ENCODE measurements around the gene ARHGAP8.

The ARHGAP8 gene

DNA sequence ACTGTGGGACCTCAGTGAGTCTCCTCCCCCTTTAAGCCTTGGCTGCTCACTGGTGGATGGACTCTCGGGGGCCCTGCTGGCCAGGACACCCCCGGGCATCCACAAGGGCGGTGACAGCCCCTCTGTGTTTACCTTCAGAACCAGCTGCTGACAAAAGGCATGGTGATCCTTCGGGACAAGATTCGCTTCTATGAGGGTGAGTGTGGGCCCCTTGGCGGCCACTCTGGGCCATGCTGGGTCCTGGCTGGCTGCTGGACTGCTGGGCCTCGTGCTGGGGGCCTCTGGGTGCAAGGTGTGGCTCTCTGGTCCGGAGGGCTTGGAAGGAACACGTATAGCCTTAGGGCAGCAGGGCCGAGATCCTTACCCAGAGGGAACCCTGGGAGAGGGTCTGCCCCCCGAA lies 25.9 kb upstream of the ARHGAP8 start:
- DNase-seq: no peak

DNA sequence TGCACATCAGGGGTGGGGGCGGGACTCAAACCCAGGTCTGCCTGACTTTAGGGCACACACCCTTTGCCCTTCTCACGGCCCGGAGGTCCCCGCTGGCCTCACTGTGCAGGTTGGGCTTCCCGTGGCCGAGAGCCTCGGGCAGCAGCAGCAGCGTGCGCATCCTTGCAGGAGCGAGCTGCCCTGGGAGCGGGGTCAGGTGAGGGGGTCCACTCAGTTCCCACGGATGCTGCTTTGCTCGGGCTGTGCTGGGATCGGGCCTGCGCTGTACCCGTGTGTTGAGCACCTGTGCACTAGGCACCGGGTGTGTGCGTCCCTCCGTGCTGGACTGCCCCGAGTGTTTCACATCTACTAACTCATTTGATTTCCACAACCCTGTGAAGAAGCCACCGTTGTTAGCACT lies 25.2 kb upstream of the ARHGAP8 start:
- no peak for DNase-seq

DNA sequence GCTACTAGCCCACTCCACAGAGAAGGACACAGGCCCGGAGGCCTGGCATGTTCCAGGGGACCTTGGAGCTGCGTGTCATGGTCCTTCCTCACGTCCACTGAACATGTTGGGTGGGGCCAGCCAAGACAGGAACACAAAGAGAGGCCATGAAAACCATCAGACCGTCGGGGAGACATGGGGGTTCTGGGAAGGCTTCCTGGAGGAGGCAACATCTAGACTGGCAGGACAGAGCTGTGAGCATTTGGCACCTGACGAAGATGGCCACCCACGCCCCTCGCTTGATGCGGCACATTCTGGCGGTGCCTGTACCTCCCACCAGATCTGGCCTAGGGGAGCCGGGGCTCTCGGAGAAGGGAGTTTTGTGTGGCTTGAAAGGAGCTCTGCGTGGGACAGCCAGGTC lies 24.7 kb upstream of the ARHGAP8 start:
- no peak for DNase-seq

DNA sequence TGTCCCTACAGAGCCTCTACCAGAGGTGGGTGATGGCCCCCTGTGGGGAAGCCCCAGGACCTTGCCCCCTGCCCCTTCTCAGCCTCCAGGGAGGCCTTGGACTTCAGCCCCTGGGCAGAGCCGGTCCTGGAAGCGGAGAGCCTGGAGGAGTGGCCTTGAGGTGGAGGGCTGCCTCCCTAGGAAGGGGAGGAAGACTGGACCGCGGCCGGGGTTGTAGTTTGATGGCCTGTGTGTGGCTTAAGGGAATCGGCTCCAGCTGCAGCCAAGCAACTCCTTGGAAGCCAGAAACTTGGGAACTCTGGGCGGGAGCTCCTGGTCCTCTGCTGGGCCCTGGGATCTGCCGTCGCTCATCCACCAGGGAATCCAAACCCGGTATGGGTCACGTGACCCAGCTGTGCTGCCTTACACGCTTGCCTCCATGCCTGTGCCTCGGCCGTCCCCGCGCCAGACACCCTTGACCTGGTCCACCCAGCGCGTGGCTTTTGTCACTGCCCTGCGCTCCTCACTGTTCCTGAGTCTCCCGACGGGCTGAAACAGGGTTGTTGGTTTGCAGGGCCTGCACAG lies 23.5 kb upstream of the ARHGAP8 start:
- DNase-seq: no peak

DNA sequence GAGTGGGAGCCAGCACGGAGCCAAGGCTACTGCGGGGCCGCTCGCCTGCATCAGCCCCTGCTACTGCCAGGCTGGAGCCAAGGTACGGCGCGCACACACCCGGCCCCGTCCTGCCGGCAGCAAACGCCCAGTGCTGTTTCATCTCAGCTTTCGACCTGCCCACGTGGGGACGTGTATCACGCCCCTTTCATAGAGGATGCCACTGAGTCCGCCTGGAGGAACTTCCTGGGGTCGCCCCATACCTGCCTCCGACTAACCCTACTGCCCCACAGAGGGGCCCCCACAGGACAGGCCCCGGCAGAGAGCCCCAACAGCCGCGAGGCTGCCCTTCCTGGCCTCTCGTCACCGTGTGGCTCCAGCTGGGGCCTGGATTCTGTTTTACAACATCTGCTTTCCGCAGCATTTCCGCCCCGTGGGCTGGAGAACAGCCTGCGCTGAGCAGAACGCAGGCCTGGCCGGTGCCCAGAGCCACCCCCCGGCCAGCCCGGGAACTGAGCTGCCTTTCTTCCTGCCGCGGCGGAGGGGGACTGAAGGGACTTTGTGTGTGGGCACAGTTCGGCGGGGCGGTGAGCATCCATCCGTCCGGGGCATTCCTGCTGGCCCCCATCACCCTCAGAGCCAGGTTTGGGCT lies 22.9 kb upstream of the ARHGAP8 start:
- peak; percentile 71 for DNase-seq

DNA sequence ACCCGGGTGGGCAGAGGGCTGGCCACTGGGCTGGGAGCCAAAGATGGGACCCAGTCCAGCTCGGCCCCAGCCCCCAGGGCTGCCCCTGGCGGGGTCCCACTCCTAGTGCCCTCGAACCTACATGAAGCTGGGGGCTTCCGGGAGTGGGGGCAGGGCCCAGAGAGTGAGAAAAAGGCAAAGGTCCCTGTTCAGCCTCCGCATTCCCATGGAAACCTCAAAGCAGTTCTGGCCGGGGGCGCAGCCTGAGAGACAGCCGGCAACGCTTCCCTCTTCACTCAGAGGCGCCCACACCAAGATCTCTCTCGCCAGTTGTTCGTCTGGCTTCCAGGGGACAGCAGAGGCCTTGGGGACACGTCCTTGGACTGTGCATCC lies 22.4 kb upstream of the ARHGAP8 start:
- no peak for DNase-seq

DNA sequence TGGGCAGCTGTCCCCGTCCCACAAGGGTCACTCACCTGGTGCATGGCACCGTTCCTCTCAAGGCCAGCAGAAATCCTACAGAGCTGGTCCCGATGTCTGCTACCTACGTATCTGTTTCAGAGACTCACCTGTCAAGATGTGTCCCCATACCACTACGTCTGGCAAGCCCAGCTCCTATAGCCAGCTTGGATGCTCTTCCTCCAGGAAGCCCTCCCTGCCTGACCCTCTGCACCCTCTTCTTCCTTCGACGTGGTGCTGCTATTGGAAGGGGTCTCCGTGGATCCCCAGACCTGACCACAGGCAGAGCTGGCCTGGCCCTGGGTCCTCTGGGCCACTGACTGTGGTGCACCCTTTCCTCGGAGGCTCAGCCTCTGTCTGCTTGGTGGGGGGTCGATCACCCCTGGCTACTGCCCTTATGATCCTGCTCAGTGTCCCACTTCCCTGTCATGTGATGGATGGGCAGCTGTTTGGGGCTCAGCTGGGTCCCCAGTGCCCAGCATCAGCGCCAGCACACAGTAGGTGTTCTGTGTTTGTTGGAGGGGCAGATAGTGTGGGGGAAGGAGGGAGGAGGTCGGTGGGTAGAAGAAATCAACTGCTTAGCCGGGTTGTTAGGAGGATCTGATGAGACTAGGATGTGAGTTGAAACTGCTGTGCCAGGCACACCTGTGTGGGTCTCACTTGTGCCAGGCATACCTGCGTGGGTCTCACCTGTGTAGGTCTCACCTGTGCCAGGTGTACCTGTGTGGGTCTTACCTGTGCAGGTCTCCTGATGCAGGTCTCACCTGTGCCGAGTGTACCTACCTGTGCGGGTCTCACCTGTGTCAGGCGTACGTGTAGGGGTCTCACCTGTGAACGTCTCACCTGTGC lies 21.7 kb upstream of the ARHGAP8 start:
- DNase-seq: no peak

DNA sequence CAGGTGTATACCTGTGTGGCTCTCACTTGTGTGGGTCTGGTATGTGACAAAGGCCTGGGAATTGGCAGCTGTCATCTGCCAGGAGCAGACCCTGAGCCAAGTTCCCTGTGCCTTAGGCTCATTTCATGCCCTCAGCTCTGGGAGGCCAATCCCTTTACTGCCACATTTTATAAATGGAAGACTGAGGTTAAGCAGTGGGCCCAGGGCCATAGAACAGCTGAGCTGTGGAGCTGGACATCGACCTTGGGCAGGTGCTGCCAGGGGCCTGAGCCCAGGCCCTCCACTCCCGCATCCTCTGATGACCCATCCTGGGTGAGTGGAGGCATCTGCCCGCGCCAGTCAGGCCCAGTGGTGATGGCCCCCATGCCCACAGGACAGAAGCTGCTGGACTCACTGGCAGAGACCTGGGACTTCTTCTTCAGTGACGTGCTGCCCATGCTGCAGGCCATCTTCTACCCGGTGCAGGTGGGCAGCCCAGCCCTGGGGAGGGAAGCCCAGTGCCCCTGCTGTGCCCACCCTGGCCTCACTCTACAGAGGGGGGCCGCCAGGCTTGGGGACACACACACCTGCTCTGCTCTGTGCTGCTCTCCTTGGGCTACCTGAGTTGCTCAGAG lies 20.9 kb upstream of the ARHGAP8 start:
- DNase-seq: no peak

DNA sequence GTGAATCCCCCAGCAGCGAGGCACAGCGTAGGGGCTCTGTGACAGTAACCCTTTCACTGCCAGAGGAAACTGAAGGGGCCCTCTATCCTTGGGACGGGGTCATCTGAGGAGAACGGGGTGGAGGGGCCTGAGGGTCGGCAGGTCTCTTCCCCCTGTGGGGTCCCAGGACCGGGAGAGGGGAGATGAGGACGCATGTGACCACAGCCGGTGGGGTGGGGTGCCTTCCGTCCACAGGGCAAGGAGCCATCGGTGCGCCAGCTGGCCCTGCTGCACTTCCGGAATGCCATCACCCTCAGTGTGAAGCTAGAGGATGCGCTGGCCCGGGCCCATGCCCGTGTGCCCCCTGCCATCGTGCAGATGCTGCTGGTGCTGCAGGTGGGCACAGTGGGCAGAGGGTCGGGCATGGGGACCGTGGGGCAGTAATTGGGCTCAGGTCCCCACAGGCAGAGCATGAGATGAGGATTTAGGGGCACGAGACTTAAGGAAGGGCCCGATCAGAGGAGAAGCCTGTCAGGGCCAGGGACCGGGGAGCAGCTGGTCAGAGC lies 20.3 kb upstream of the ARHGAP8 start:
- no peak for DNase-seq

DNA sequence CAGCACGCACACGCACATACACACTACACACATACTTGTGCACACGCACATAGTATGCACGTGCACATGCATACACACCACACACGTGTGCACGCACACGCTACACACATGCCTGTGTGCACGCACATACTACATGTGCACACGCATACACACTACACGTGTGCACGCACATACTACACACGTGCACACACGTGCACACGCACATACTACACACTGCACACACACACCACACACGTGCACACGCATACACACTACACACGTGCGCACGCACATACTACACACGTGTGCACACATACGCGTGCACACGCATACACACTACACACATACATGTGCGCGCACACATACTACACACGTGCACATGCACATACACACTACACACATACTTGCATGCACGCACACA lies 19.7 kb upstream of the ARHGAP8 start:
- DNase-seq: no peak

DNA sequence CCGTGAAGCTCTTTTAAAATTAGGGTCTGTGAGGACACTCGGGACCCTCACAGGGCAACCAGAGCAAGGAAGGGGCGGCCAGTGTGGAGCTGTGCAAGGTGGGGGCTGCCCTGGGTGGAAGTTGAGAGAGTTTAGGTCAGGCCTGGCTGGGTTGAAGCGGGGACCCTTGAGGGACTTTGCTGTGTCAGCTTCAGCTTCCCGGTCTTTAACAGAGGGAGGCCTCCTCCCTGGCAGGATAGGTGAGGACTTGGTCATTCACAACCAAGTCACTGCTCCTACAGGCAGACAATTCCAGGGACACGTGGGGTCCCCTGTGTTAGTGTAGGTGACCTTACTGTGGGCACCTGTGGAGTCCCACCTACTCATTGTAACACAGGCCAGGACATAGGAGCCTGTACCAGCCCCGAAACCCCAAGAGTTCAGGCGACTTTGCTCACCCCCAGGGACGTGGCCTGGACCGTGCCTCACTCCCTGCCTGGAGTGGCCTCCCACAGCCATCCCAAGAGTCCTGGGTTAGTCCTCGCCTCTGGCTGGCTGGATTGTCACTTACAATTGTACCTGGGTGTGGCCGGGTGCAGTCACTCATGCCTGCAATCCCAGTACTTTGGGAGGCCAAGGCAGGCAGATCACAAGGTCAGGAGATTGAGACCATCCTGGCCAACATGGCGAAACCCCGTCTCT lies 18.8 kb upstream of the ARHGAP8 start:
- DNase-seq: no peak

DNA sequence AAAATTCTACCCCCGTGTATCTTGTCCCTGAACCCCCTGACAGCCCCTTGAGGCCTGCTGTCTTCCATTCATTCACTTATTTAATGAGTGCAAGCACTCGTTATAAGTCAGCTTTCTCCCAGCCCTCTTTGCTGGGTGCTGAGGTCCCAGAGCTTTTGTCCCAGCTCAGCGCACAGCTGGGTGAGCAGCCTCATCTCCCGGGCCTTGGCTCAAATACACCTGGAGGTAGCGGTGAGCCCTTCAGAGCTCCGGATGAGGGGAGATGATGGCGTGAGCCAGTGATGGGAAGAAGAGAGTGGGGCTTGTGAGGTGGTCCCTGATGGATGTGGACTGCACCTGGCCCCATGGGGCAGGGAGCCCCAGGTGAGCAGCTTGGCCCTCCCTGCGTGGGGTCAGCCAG lies 18.1 kb upstream of the ARHGAP8 start:
- DNase-seq: no peak

DNA sequence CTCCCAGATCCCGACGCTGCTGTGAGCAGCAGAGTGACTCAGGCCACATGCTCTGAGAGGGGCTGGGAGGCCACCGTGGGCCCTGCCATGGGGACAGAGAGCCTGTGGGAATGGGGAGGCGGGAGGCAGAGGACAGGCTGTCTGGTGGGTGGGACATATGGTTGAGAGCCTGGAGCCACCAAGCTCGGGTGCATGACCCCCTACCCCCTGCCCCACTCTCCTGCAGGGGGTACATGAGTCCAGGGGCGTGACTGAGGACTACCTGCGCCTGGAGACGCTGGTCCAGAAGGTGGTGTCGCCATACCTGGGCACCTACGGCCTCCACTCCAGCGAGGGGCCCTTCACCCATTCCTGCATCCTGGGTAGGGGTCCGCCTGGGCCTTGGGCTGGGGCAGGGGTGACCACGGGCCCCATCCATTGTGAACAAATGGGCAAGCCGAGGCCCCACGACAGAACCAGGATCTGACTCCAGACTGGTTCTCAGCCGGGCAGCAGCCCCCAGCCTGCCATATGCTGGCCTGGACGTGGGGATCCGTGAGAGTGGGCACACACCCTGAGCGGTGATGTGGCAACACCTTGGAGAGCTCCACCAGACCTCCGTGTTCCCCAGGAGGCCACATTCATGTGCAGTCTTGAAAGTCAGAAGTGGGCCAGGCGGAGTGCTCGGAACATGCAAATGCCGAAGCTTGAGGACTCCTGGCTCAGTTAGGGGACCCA lies 17.4 kb upstream of the ARHGAP8 start:
- DNase-seq: no peak

DNA sequence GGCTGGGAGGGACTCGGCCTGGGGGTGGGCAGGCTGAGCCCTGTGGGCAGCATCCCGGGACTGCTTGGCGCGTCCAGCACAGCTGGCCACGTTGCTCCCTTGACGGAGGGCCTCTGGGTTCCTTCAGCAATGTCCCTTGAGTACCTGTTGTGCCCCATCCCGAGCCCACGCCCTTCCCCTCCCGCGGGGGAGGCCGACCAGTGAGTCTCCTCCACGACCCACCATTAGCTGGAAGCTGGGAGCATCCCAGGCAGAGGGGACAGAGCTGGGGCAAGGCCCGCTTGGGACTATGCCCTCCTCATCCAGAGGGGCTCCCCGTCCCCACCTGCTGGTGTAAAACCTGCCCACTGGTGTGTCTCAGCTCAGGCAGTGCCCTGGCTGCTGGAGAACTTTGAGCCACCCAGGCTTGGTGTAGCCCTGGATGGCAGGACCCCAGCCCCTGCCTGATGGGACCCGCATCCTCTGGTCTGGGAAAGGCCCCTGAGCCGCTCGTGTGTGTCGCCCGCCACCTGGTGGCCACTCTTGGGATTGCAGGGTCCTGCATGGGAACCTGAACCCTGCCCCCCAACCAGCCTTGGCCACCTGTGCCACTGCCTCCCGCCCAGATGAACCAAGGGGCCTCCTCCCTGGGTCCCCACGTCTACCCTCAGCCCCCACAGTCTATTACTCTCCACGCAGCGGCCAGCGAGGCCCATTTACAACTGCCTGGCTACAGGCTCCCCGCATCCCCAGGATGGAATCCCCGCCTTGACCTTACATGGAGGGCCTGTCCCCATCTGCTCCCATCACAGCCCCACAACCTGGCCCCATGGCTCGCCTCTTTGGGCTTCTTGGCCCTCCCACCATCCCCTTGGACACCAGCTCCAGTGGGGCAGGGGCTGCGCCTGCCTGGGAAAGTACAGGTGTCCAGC lies 16.6 kb upstream of the ARHGAP8 start:
- peak; percentile 46 for DNase-seq

DNA sequence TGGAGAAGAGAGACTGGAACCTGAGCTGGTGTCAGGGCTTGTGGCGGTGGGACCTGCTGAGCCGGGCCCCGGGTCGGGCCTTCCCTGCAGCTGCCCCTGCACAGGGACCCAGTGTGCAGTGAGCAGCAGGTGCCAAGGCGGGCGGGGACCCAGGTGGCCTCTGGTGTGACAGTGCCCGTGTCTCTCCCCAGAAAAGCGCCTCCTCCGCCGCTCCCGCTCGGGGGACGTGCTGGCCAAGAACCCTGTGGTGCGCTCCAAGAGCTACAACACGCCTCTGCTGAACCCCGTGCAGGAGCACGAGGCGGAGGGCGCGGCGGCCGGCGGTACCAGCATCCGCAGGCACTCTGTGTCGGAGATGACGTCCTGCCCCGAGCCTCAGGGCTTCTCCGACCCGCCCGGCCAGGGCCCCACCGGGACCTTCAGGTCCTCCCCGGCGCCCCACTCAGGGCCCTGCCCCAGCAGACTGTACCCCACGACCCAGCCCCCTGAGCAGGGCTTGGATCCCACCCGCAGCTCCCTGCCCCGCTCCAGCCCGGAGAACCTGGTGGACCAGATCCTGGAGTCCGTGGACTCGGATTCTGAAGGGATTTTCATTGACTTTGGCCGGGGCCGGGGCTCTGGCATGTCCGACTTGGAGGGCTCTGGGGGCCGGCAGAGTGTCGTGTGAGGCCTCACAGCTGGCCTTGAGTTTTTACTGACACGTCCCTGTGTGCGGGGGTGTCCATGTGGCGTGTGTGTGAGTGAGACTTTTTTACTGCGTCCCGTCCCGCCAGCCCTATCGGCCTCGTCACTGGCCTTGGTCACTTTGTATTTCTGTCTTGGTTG lies 15.6 kb upstream of the ARHGAP8 start:
- DNase-seq: no peak

DNA sequence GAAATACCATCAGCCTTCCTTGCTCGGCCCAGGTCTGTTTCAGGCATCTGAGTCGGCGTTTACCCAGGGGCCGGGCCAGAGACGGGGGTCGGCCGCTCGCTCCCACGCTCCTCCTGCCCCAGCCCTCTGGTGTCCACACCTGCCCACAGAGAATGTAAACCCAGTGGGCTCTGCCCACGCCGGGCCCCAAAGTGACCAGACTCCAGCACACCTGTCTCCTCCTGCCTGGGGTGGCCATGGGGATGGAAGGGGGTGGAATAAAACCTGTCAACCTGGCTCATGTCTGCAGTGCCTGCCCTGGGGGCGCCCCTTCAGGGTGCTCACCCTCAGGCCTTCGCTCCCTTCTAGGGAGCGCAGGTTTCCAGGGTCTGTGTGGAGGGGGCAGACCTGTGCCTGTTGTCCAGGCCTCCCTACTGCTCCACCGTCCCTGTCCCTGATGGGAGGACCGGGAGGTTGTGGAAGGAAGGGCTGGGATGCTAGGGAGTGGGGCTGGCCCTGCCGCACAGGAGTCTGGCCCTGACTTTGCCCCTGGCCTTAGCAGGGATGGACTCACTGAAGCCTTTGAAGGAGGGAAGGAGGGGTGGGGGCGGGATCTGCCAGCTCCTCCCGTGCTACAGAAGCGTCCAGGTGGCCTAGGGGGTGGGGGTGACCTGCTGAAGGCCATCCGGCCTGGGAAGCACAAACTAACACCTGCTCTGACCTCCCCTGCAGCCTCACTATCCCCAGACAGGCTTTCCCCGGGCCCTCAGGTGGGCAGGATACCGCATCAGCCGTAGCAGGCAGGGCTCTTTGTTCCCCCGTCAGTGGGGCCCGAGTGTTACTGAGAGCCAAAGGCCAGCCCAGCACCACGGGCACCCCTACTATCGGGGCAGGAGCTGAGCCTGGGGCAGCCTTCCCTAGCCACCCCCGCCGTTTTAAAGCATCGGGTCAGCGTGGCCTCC lies 14.7 kb upstream of the ARHGAP8 start:
- no peak for DNase-seq

DNA sequence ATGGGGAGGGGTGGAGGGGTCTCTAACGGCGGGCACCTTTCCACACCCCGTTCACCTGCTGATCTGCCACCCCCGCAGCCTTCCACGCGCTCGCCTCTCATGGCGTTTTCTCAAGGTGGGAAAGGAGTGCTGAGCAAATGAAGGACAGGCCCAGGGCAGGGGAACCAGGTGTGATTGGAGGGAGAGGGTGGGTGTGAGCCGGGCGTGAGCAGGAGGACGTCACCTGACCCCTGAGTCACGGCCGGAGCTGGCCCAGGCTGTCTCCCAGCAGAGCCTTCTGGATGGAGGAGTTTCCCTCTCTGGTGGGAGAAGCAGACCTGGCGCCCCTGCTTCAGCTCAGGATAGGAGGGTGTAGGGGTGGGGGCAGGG lies 14.0 kb upstream of the ARHGAP8 start:
- no peak for DNase-seq

DNA sequence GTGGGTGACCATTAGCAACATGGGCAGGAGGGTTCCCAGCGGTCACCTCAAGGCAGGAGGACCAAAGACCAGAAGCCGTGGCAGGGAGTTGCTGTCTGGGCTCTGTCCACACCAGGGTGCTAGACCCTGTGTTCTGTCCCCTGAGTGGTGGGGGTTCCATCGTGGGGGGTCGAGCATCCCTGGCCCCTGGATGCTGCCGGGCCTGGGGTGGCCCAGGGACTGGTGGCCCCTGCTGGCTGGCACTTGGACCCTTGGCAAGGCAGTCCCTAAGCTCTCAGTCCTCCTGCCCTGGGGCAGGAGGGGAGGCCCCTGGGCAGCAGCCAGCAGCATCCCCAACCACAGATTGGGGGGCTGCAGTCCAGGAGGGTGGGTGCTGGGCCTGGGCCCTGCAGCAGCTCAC lies 13.4 kb upstream of the ARHGAP8 start:
- no peak for DNase-seq

DNA sequence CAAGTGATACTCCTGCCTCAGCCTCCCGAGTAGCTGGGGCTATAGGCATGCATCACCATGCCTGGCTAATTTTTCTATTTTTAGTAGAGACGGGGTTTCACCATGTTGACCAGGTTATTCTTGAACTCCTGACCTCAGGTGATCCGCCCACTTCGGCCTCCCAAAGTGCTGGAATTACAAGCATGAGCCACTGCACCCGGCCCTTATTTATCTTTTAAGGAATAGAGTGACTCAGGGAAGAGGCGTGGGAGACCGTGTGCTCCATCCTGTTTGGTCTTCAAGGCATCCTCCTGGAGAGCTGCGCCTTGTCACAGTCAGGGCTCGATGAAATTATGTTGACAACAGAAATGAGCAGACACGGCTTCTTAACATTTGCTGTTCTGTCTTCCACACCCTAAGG lies 12.7 kb upstream of the ARHGAP8 start:
- DNase-seq: peak; percentile 71
